Stimulated activated effector memory CD8-positive, alpha-beta T cell treated with anti-CD3 and anti-CD28 coated beads, Interleukin-12 subunit alpha, Interleukin-12 subunit beta, amount 100 ng/mL, for 72 hours (primary cell): ENCODE measurements around the gene MISP.
"Not testable (repeated sequence)": the region's sequence is repeated elsewhere in the genome, so short reads cannot be mapped to it uniquely, and the experiment has no call there.

Source experiments
- ATAC-seq: fragments of 150-1000 bp; cut with Tn5 transposase; 2 replicates; pipeline ENCODE4 v1.10.0; 2021
- DNase-seq, 2 donors: peaks; one replicate each; pipeline ENCODE4 v3.0.0; 2021 to 2022; ENCODE audit warnings: low spot score in 2 of 2
- H3K27ac Mint-ChIP-seq: one replicate; pipeline ENCODE4 v1.8.0; 2022; ENCODE audit warnings: mild to moderate bottlenecking, mixed read lengths
- H3K36me3 Mint-ChIP-seq: one replicate; pipeline ENCODE4 v1.8.0; 2022; ENCODE audit warnings: mild to moderate bottlenecking, mixed read lengths
- H3K4me1 Mint-ChIP-seq: one replicate; pipeline ENCODE4 v1.8.0; 2022; ENCODE audit warnings: mixed read lengths
- H3K4me3 Mint-ChIP-seq: one replicate; pipeline ENCODE4 v1.8.0; 2022; ENCODE audit warnings: mild to moderate bottlenecking, mixed read lengths
- H3K9me3 Mint-ChIP-seq: one replicate; pipeline ENCODE4 v1.8.0; 2022; ENCODE audit warnings: mixed read lengths

The MISP gene

DNA sequence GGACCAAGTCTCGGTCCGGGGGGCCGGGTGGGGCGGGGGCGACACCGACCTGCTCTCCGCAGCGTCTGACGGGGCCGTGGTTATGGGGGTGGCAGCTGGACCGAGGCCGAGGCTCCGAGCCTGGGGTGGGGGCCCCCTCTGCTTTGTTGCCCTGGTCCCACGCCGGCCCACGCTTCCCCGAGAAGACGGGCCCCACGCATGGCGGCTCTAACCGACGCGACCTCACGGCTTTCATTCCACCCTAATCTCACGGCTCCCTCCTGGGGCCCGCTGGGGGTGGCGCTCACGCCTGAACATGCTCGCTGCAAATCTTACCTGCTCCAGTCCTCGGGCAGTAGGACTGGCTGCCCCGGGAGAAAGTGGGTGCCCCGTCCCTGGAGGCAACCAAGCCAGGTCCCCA, 14.8 kb upstream of the MISP start:
- H3K36me3 Mint-ChIP-seq: no peaks in the 10 kb centered on the region
- no peak overlapping the region for H3K27ac Mint-ChIP-seq
- no peak for DNase-seq
- H3K4me3 Mint-ChIP-seq: no peak overlapping the region
- H3K4me1 Mint-ChIP-seq: peaks cover 21% of the 10 kb centered on the region
- ATAC-seq: no peak
- no peaks in the 10 kb centered on the region for H3K9me3 Mint-ChIP-seq

DNA sequence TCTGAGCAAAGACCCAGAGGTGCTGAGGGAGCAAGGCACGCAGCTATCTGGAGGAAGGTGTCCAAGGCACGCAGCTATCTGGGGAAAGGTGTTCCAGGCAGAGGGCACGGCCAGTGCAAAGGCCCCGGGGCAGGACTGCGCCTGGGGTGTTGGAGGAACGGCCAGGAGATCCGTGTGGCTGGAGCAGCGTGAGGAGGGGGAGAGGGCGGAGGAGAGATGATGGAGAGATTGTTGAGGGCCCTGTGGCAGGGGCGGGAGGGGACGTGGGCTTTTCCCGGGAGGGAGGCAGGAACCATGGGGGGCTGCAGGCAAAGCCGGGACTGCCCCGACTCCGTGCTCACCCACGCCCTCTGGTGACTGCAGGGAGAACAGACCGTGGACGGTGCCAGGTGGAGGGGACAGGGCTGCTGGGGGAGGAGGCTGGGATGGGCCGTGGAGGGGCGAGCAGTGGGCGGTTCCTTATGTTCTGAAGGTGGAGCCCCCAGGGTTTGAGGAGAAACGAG, 13.3 kb upstream of the MISP start:
- peak; percentile 50 to 78 for DNase-seq
- ATAC-seq: peak; percentile 74
- Mint-ChIP-seq H3K36me3 (no peaks in the 10 kb centered on the region), H3K9me3 (no peaks in the 10 kb centered on the region), H3K4me1 (peaks cover 17% of the 10 kb centered on the region), H3K27ac (no peak overlapping the region), H3K4me3 (no peak overlapping the region)

DNA sequence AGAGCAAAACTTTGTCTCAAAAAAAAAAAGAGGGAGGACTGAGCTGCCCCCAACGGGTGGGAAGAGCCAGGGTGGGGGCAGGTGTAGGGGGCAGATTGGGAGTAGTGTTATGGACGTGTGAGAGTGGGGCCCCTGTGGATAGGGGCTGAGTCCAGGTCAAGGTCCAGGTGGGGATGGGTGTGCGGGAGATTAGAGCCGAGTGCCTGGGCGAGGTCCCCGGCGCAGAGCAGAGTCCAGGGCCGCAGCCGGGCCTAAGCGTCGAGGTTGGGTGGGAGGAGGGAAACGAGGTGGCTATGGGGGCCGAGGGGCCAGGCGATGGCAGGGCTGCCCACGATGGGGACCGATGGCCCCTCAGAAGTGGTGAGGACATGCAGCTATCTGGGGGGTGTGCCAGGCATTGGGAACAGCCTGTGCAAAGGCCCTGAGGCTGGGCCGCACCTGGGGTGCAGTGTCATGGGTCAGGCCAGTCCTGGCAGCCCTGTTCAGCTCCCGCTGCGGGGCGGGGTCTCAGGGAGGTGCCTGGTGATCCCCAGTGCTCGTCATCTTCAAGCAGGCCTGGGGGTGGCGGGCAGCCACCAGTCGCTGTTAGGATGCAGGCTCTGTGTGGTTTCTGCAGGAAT, 12.3 kb upstream of the MISP start:
- Mint-ChIP-seq H3K4me3 (no peak overlapping the region), H3K36me3 (no peaks in the 10 kb centered on the region), H3K4me1 (peaks cover 7% of the 10 kb centered on the region), H3K27ac (no peak overlapping the region), H3K9me3 (no peaks in the 10 kb centered on the region)
- DNase-seq (no peak), ATAC-seq (no peak)

- Mint-ChIP-seq H3K27ac (no peak overlapping the region), H3K4me1 (no peaks in the 10 kb centered on the region), H3K36me3 (no peaks in the 10 kb centered on the region), H3K9me3 (no peaks in the 10 kb centered on the region), H3K4me3 (no peak overlapping the region)
- DNase-seq: no peak
- no peak for ATAC-seq
These were observed 10.8 kb upstream of the MISP start for GRCh38 chr19:739998-740715.

DNA sequence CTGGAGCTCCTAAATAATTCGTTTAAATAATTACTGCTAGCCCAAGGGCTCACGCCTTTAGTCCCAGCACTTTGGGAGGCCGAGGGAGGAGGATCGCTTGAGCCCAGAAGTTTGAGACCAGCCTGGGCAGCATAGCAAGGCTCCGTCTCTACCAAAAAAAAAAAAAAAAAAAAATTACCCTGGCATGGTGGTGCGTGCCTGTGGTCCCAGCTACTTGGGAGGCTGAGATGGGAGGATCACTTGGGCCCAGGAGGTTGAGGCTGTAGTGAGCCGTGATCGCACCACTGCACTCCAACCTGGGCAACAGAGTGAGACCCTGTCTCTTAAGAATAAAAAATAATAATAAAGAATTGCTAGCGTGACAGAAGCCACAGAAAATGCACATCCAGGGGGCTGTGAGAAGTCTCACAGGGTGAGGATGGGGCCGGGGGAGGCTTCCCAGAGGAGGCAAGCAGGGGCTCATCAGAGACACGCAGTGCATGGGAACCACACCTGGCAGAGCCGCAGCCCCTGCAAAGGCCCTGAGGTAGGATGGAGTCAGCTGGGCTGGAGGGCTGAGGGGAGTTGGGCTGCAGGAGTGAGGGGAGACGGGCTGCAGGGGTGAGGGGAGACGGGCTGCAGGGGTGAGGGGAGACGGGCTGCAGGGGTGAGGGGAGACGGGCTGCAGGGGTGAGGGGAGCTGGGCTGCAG, 10.0 kb upstream of the MISP start:
- H3K27ac Mint-ChIP-seq, H3K4me3 Mint-ChIP-seq, ATAC-seq: not testable (repeated sequence)

GRCh38 chr19:741506-742131, 9.3 kb upstream of the MISP start:
- Mint-ChIP-seq H3K36me3 (no peaks in the 10 kb centered on the region), H3K9me3 (no peaks in the 10 kb centered on the region), H3K4me1 (no peaks in the 10 kb centered on the region), H3K27ac (no peak overlapping the region), H3K4me3 (no peak overlapping the region)
- no peak for DNase-seq
- peak; percentile 33 for ATAC-seq

More for the DNA sequence above, 10.0 kb upstream of the MISP start:
- H3K4me1 Mint-ChIP-seq, H3K9me3 Mint-ChIP-seq, DNase-seq, H3K36me3 Mint-ChIP-seq: not testable (repeated sequence)

GRCh38 chr19:742540-743075, 8.3 kb upstream of the MISP start:
- no peaks in the 10 kb centered on the region for H3K36me3 Mint-ChIP-seq
- DNase-seq (no peak), ATAC-seq (no peak)
- no peak overlapping the region for H3K27ac Mint-ChIP-seq
- H3K9me3 Mint-ChIP-seq: no peaks in the 10 kb centered on the region
- H3K4me3 Mint-ChIP-seq: no peak overlapping the region
- H3K4me1 Mint-ChIP-seq: no peaks in the 10 kb centered on the region

- Mint-ChIP-seq H3K9me3 (no peaks in the 10 kb centered on the region), H3K36me3 (no peaks in the 10 kb centered on the region), H3K27ac (no peak overlapping the region), H3K4me3 (no peak overlapping the region), H3K4me1 (no peaks in the 10 kb centered on the region)
- ATAC-seq (no peak), DNase-seq (no peak)
These were observed 7.7 kb upstream of the MISP start for GRCh38 chr19:743168-743687.

DNA sequence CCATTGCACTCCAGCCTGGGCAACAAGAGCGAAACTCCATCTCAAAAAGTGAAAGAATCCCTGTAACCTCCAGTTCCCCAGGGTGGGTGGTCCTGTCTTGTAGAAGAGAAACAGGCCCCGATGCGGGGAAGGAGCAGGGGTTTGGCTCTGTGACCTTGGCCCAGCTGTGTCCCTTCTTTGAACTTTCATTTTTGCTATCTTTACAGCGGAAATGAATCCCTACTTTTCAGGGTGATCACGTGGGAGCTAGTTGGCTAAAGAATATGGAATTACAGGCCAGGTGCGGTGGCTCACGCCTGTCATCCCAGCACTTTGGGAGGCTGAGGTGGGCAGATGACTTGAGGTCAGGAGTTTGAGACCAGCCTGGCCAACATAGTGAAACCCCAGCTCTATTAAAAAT, 5.8 kb upstream of the MISP start:
- not testable (repeated sequence) for H3K27ac Mint-ChIP-seq, H3K4me1 Mint-ChIP-seq, H3K36me3 Mint-ChIP-seq, H3K9me3 Mint-ChIP-seq, ATAC-seq, DNase-seq, H3K4me3 Mint-ChIP-seq

DNA sequence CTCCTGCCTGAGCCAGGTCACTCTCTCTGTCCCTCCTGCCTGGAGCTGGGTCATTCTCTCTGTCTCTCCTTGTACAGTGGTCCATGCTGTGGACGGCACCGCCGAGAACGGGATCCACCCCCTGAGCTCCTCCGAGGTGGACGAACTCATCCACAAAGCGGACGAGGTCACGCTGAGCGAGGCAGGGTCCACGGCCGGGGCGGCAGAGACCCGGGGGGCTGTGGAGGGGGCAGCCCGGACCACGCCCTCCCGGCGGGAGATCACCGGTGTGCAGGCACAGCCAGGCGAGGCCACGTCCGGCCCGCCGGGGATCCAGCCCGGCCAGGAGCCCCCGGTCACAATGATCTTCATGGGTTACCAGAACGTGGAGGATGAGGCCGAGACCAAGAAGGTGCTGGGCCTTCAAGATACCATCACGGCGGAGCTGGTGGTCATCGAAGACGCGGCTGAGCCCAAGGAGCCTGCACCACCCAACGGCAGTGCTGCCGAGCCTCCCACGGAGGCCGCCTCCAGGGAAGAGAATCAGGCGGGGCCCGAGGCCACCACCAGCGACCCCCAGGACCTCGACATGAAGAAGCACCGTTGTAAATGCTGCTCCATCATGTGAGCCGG, 4.6 kb upstream of the MISP start:
- DNase-seq: no peak
- Mint-ChIP-seq H3K4me3 (no peak overlapping the region), H3K36me3 (no peaks in the 10 kb centered on the region), H3K27ac (no peak overlapping the region), H3K9me3 (no peaks in the 10 kb centered on the region), H3K4me1 (no peaks in the 10 kb centered on the region)
- ATAC-seq: no peak

DNA sequence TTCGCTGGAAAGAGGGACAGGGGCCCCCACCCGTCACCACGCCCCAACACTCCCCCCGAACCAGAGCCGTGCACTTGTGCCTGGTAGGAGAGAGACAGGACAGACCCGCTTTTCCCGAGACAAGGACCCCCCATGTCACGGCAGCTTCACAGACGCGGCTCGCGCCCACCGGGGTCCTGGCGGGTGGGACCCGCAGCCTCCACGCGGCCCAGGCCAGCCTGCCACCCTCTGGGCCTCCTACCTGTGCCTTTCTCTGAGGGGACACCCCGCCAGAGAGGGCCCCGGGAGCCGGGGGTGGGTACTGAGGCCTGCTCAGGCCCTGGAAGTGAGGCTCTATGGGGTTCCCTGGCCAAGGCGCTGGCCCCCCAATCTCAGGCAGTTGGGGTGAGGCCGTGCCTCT, 4.0 kb upstream of the MISP start:
- no peak overlapping the region for H3K27ac Mint-ChIP-seq
- no peaks in the 10 kb centered on the region for H3K9me3 Mint-ChIP-seq
- no peaks in the 10 kb centered on the region for H3K4me1 Mint-ChIP-seq
- DNase-seq: no peak
- ATAC-seq: no peak
- H3K36me3 Mint-ChIP-seq: no peaks in the 10 kb centered on the region
- no peak overlapping the region for H3K4me3 Mint-ChIP-seq

DNA sequence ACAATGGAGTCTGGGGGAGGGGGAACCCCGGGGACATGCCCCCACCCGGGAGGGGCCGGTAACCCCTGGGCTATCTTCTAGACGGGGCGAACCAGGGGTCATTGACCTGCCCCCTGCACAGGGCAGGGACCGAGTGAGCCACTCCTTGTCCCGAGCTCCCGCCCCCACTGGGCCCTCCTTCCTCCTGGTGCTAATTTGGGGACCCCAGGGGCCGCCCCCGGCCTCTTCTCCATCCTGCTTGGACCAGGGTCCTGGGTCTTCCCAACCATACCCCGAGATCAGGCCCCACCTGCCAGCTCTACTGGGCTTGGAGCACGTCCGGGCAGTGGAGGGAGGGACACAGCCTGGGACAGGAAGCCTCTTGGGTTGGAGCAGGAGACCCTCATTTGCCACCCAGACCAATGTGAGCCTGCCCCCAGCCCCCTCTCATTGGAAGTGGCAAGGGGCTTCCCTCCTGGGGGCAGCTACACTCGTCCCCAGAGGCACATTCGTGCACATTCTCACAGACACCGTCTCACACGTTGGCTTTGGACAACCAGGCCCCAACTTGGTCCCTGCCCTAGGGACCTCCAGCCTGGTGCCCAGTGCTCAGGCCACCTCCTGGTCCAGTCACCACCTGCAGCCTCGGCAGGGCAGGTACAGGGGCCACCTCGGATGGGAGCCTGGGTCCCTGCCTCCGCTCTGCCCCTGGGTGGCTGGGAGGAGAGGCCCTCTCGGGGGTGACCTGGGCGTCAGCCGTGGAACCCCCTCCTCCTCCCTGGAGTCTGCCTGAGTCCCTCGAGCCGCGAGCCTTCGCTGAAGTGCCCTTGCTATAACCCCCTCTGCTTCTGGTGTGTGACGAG, 3.3 kb upstream of the MISP start:
- Mint-ChIP-seq H3K4me1 (no peaks in the 10 kb centered on the region), H3K36me3 (no peaks in the 10 kb centered on the region)
- ATAC-seq: no peak

GRCh38 chr19:748274-748598, 2.7 kb upstream of the MISP start:
- Mint-ChIP-seq H3K9me3 (no peaks in the 10 kb centered on the region), H3K36me3 (no peaks in the 10 kb centered on the region), H3K4me1 (no peaks in the 10 kb centered on the region), H3K4me3 (no peak overlapping the region), H3K27ac (no peak overlapping the region)
- DNase-seq: no peak
- ATAC-seq: no peak

More for the DNA sequence above, 3.3 kb upstream of the MISP start:
- Mint-ChIP-seq H3K9me3 (no peaks in the 10 kb centered on the region), H3K27ac (no peak overlapping the region), H3K4me3 (no peak overlapping the region)
- no peak for DNase-seq

DNA sequence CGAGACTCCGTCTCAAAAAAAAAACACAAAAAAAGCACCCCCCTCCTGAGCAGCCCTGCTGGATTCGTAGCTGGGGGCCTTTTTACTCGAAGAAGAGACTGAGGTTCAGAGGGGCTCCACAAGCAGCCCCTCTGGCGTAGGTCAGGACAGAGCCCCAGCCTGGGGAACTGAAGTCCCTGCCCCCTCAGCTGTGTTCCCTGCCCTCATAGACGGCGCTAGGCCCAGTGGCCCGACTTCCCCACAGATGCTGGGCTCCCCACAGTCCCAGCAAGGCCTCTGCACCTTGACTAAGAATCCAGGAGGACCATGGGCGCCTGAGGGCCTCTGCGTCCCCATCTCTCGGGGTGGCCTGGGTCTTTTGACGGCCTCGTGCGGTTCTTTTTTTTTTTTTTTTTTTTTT, 1.1 kb upstream of the MISP start:
- DNase-seq (no peak), ATAC-seq (no peak)
- H3K4me1 Mint-ChIP-seq: no peaks in the 10 kb centered on the region

More for the DNA sequence above, 1.1 kb upstream of the MISP start:
- Mint-ChIP-seq H3K9me3 (no peaks in the 10 kb centered on the region), H3K4me3 (no peak overlapping the region), H3K27ac (no peak overlapping the region), H3K36me3 (no peaks in the 10 kb centered on the region)
